Stimulated activated naive B cell treated with anti-CD40 and anti-IgM and Interleukin-4, amounts not matched to agents 10 μg/mL and 1 μg/mL and 100 μg/mL, for 72 hours (primary cell): ENCODE measurements around the gene IRX6.
A peak's percentile ranks its signal among the peaks of the same experiment; 100 is the strongest.

Experiments
- ATAC-seq, 2 donors: fragments of 150-1000 bp; cut with Tn5 transposase; replicated peaks; 2 replicates each; pipeline ENCODE4 v1.10.0; 2021; ENCODE audit warnings: moderate library complexity in 1 of 2
- DNase-seq: peaks from one replicate; pipeline ENCODE4 v3.0.0; 2021
- H3K27ac Mint-ChIP-seq: one replicate; pipeline ENCODE4 v1.8.0; 2022; ENCODE audit warnings: mild to moderate bottlenecking, mixed read lengths
- H3K27me3 Mint-ChIP-seq, 2 donors: one replicate each; pipeline ENCODE4 v1.8.0; 2022; ENCODE audit warnings: mixed read lengths in 2 of 2
- H3K36me3 Mint-ChIP-seq, 2 donors: one replicate each; pipeline ENCODE4 v1.8.0; 2022; ENCODE audit warnings: mixed read lengths in 2 of 2, mild to moderate bottlenecking in 1 of 2
- H3K4me1 Mint-ChIP-seq, 2 donors: one replicate each; pipeline ENCODE4 v1.8.0; 2022; ENCODE audit warnings: mixed read lengths in 2 of 2, mild to moderate bottlenecking in 1 of 2
- H3K4me3 Mint-ChIP-seq, 2 donors: one replicate each; pipeline ENCODE4 v1.8.0; 2022; ENCODE audit warnings: mild to moderate bottlenecking in 2 of 2, mixed read lengths in 2 of 2, moderate library complexity in 1 of 2
- H3K9me3 Mint-ChIP-seq, 2 donors: one replicate each; pipeline ENCODE4 v1.8.0; 2022; ENCODE audit warnings: mixed read lengths in 2 of 2, mild to moderate bottlenecking in 1 of 2

The IRX6 gene

GRCh38 chr16:55329791-55330428, 5.9 kb downstream of the IRX6 start:
- Mint-ChIP-seq H3K27ac (no peak overlapping the region), H3K4me1 (peaks cover 14 to 26% of the 10 kb centered on the region in 2 donors), H3K9me3 (no peaks in the 10 kb centered on the region), H3K4me3 (peak overlapping the region in 1 of 2 donors; percentile 25), H3K36me3 (peaks cover 0 to 6% of the 10 kb centered on the region in 2 donors), H3K27me3 (peaks cover 78 to 91% of the 10 kb centered on the region in 2 donors)
- DNase-seq, result no peak
- ATAC-seq, result no peak

- ATAC-seq (no peak), DNase-seq (no peak)
- Mint-ChIP-seq H3K27me3 (peaks cover 68 to 85% of the 10 kb centered on the region in 2 donors), H3K4me3 (peak overlapping the region; percentile 25 to 44), H3K36me3 (peaks cover 0 to 3% of the 10 kb centered on the region in 2 donors), H3K9me3 (peaks cover 0 to 1% of the 10 kb centered on the region in 2 donors), H3K27ac (no peak overlapping the region), H3K4me1 (peaks cover 11 to 17% of the 10 kb centered on the region in 2 donors)
Measured at GRCh38 chr16:55330781-55331647, 7.0 kb downstream of the IRX6 start.

DNA sequence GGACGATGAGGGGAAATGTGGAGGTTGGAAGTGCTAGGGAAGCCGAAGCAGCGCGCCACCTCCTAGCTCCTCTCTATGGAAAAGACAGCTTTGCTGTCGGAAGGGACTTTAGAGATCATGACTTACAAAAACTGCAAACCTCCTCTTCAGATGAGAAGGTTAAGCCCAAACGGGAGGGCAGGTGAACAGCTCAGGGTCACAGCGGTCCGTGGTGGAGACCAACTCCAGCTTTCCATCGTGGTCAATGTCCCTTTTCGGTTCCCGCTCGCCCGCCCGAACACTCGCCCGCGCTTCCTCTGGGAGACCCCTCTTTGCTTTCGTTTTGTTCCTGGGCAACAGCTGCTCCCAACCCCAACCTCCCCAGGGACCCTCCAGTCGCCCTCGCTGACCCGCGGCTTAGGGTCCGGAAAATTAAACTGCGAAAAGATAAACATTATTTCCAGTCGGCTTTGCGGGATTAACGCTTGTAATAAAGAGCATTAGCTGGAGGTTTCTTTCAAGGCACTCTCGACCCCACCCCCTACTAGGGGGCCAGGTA, 7.7 kb downstream of the IRX6 start:
- Mint-ChIP-seq H3K27ac (no peak overlapping the region), H3K4me3 (no peak overlapping the region), H3K9me3 (peaks cover 0 to 1% of the 10 kb centered on the region in 2 donors), H3K27me3 (peaks cover 63 to 79% of the 10 kb centered on the region in 2 donors), H3K36me3 (peaks cover 0 to 3% of the 10 kb centered on the region in 2 donors), H3K4me1 (peaks cover 11 to 17% of the 10 kb centered on the region in 2 donors)
- no peak for DNase-seq
- no peak for ATAC-seq

DNA sequence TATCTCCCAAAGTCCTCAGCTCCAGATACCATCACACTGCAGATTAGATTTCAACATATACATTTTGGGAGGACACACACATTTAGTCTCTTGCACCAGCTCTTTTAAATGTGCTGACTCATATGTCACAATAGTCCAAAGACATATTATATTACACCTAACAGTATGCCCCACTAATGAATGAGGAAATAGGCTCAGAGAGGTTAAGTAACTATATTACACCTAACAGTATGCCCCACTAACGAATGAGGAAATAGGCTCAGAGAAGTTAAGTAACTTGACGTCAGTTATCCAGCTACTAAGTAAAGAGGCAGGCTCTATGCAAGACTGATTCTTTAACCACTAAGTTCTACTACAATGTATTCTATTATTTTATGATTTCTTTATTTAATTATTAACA, 9.7 kb downstream of the IRX6 start:
- ATAC-seq, result peak in 1 of 2 donors; percentile 36
- H3K4me3 Mint-ChIP-seq, result no peak overlapping the region
- H3K36me3 Mint-ChIP-seq, result peaks cover 0 to 3% of the 10 kb centered on the region in 2 donors
- H3K9me3 Mint-ChIP-seq, result peaks cover 0 to 1% of the 10 kb centered on the region in 2 donors
- no peak overlapping the region for H3K27ac Mint-ChIP-seq
- DNase-seq, result no peak
- peaks cover 48 to 59% of the 10 kb centered on the region in 2 donors for H3K27me3 Mint-ChIP-seq
- H3K4me1 Mint-ChIP-seq, result peaks cover 11 to 17% of the 10 kb centered on the region in 2 donors

- Mint-ChIP-seq H3K36me3 (no peaks in the 10 kb centered on the region), H3K4me1 (peaks cover 5 to 7% of the 10 kb centered on the region in 2 donors), H3K27me3 (peaks cover 5 to 16% of the 10 kb centered on the region in 2 donors), H3K27ac (no peak overlapping the region), H3K4me3 (no peak overlapping the region), H3K9me3 (peaks cover 4 to 5% of the 10 kb centered on the region in 2 donors)
- ATAC-seq (no peak), DNase-seq (no peak)
Measured at GRCh38 chr16:55338646-55339045, 14.6 kb downstream of the IRX6 start.

DNA sequence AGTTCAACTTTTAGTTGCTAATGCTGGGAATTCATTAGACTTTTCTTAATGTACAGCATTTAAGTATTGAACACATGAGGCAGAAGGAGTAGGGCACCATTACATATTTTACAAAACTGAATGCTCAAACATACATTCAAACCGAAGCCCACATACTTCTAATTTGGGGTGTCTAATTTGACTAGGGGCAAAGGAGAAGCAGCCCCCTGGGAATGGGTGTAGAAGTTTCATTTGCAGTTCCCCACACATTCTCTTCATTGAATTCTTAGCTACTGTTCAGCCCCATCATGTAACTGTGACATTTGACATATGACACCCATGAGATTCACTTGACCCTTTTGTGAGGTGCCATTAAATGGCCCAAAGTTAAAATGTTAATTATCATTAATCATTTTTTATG, 16.4 kb downstream of the IRX6 start:
- H3K27ac Mint-ChIP-seq, result no peak overlapping the region
- no peak for DNase-seq
- H3K4me3 Mint-ChIP-seq, result no peak overlapping the region
- H3K9me3 Mint-ChIP-seq, result peaks cover 4 to 5% of the 10 kb centered on the region in 2 donors
- no peak for ATAC-seq
- H3K4me1 Mint-ChIP-seq, result peaks cover 5 to 7% of the 10 kb centered on the region in 2 donors
- H3K36me3 Mint-ChIP-seq, result no peaks in the 10 kb centered on the region
- peaks cover 0 to 8% of the 10 kb centered on the region in 2 donors for H3K27me3 Mint-ChIP-seq

DNA sequence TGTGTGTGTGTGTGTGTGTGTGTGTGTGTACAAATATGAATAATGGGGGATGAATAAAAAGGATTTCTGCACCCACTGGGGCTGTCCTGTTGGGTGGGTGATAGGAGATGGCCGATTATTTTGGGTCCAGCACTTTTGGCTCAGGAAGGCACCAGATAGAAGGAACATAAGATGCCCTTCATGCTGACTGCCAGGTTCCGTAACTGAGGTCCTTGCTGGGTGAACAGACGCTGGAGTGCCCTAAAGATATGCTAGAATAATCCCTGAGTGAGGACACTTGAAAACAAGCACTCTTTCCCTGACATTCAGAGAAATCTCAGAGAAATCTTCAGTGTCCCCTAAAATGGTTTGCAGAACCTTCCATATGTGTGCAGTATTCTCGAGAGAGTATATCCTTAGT, 17.7 kb downstream of the IRX6 start:
- peaks cover 4% of the 10 kb centered on the region in 2 donors for H3K9me3 Mint-ChIP-seq
- no peak overlapping the region for H3K4me3 Mint-ChIP-seq
- H3K36me3 Mint-ChIP-seq, result no peaks in the 10 kb centered on the region
- H3K27ac Mint-ChIP-seq, result no peak overlapping the region
- H3K27me3 Mint-ChIP-seq, result peaks cover 6 to 16% of the 10 kb centered on the region in 2 donors
- ATAC-seq, result no peak
- peaks cover 5 to 7% of the 10 kb centered on the region in 2 donors for H3K4me1 Mint-ChIP-seq
- DNase-seq, result no peak

- H3K4me1 Mint-ChIP-seq, result no peaks in the 10 kb centered on the region
- no peak overlapping the region for H3K27ac Mint-ChIP-seq
- H3K27me3 Mint-ChIP-seq, result peaks cover 6 to 24% of the 10 kb centered on the region in 2 donors
- ATAC-seq (no peak), DNase-seq (no peak)
- no peaks in the 10 kb centered on the region for H3K36me3 Mint-ChIP-seq
- no peak overlapping the region for H3K4me3 Mint-ChIP-seq
- H3K9me3 Mint-ChIP-seq, result peaks cover 0 to 3% of the 10 kb centered on the region in 2 donors
Measured at GRCh38 chr16:55346475-55346874, 22.5 kb downstream of the IRX6 start.

- DNase-seq, result no peak
- no peaks in the 10 kb centered on the region for H3K36me3 Mint-ChIP-seq
- peaks cover 2 to 3% of the 10 kb centered on the region in 2 donors for H3K9me3 Mint-ChIP-seq
- H3K27ac Mint-ChIP-seq, result no peak overlapping the region
- ATAC-seq, result no peak
- H3K4me3 Mint-ChIP-seq, result no peak overlapping the region
- peaks cover 6 to 29% of the 10 kb centered on the region in 2 donors for H3K27me3 Mint-ChIP-seq
- no peaks in the 10 kb centered on the region for H3K4me1 Mint-ChIP-seq
Measured at GRCh38 chr16:55349867-55350266, 25.9 kb downstream of the IRX6 start.

GRCh38 chr16:55350984-55351383, 27.0 kb downstream of the IRX6 start:
- ATAC-seq, result no peak
- Mint-ChIP-seq H3K27ac (no peak overlapping the region), H3K4me1 (no peaks in the 10 kb centered on the region), H3K9me3 (peaks cover 3 to 5% of the 10 kb centered on the region in 2 donors), H3K36me3 (no peaks in the 10 kb centered on the region), H3K4me3 (no peak overlapping the region), H3K27me3 (peaks cover 5 to 24% of the 10 kb centered on the region in 2 donors)
- DNase-seq, result no peak

- DNase-seq (no peak), ATAC-seq (no peak)
- Mint-ChIP-seq H3K36me3 (no peaks in the 10 kb centered on the region), H3K27ac (no peak overlapping the region), H3K27me3 (peaks cover 0 to 18% of the 10 kb centered on the region in 2 donors), H3K4me3 (no peak overlapping the region), H3K9me3 (peaks cover 3 to 5% of the 10 kb centered on the region in 2 donors), H3K4me1 (no peaks in the 10 kb centered on the region)
Measured at GRCh38 chr16:55351936-55352335, 27.9 kb downstream of the IRX6 start.

GRCh38 chr16:55357241-55357640, 33.2 kb downstream of the IRX6 start:
- Mint-ChIP-seq H3K4me1 (no peaks in the 10 kb centered on the region), H3K27me3 (peaks cover 0 to 10% of the 10 kb centered on the region in 2 donors), H3K36me3 (no peaks in the 10 kb centered on the region), H3K9me3 (peaks cover 0 to 5% of the 10 kb centered on the region in 2 donors), H3K27ac (no peak overlapping the region), H3K4me3 (no peak overlapping the region)
- ATAC-seq, result no peak
- no peak for DNase-seq

DNA sequence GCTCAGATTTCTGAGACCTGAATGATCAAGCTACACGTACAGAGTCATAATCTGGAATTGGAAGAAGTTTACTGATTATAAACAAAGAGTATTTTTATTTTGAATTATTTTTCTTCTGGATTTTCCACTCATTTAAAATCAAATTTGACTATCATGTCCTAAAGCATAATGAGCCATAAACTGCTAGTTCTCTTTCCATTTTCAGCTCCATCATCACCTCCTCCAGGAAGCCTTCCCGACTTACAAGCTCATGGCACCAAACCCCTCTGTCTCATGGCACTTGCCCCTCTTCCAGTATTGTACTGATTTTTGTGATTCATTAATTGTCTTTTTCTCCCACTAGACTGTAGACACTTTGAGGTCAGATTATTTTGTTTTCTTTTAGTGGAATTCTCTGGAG, 35.9 kb downstream of the IRX6 start:
- Mint-ChIP-seq H3K27ac (no peak overlapping the region), H3K27me3 (peaks cover 4 to 9% of the 10 kb centered on the region in 2 donors), H3K4me3 (no peak overlapping the region), H3K9me3 (peaks cover 0 to 3% of the 10 kb centered on the region in 2 donors), H3K36me3 (no peaks in the 10 kb centered on the region), H3K4me1 (no peaks in the 10 kb centered on the region)
- no peak for DNase-seq
- no peak for ATAC-seq

DNA sequence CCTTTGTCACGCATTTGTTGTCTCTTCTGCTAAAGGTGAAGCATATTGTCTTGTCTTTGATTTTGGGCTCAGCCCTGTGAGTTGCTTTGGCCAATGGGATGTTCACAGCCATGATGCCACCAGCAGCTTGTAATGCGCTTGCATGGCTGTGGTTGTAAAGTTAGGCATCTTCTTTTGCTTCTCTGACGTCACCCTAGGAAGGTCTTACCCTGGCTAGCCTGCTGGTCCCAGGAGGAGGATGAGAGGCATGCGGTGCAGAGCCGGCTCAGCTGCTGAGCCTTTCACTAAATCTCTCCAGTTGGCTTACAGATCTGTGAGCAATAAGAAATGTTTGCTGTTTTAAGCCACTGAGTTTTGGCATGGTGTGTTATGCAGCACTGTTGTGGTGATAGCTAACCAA, 40.8 kb downstream of the IRX6 start:
- H3K4me1 Mint-ChIP-seq, result no peaks in the 10 kb centered on the region
- DNase-seq, result no peak

More for the DNA sequence above, 40.8 kb downstream of the IRX6 start:
- no peaks in the 10 kb centered on the region for H3K36me3 Mint-ChIP-seq
- no peaks in the 10 kb centered on the region for H3K9me3 Mint-ChIP-seq
- H3K27ac Mint-ChIP-seq, result no peak overlapping the region
- H3K27me3 Mint-ChIP-seq, result peaks cover 6 to 8% of the 10 kb centered on the region in 2 donors
- ATAC-seq, result no peak
- H3K4me3 Mint-ChIP-seq, result no peak overlapping the region
